Right lobe of liver (tissue), 6 donors: ENCODE measurements around the gene CACNA1D. TPM values are rescaled to one million over a fixed set of nuclear protein-coding genes. Genes with fewer than 3 reads are reported as not detected.

Experiments
- ATAC-seq, 4 donors: fragments of 200-7000 bp; cut with Tn5 transposase; one replicate each; pipeline ENCODE4 v1.9.1; 2020; ENCODE audit warnings: mild to moderate bottlenecking in 4 of 4, moderate library complexity in 4 of 4
- DNase-seq, 3 donors: peaks; one replicate each; pipeline ENCODE4 v3.0.0-alpha.2; 2020
- H3K27ac ChIP-seq, 3 donors: fragments of 200-600 bp; one replicate each; pipeline ENCODE4 v1.8.0; 2022
- H3K27me3 ChIP-seq, 2 donors: fragments of 200-600 bp; one replicate each; pipeline ENCODE4 v1.8.0; 2022
- H3K36me3 ChIP-seq, 4 donors: fragments of 200-600 bp; sonication (generic) in 1 of 4; one replicate each; pipeline versions ENCODE4 v1.5.1 to v1.8.0; 2017 to 2022; ENCODE audit warnings: control low read depth in 1 of 4
- H3K4me1 ChIP-seq, 4 donors: fragments of 200-600 bp; sonication (generic) in 1 of 4; one replicate each; pipeline versions ENCODE4 v1.5.1 to v1.8.0; 2017 to 2022; ENCODE audit warnings: control low read depth in 1 of 4
- H3K4me3 ChIP-seq, 3 donors: fragments of 200-600 bp; one replicate each; pipeline ENCODE4 v1.8.0; 2022
- H3K9me3 ChIP-seq, 4 donors: fragments of 200-600 bp; sonication (generic) in 1 of 4; one replicate each; pipeline versions ENCODE4 v1.5.1 to v1.8.0; 2017 to 2022; ENCODE audit warnings: control low read depth in 1 of 4
- POLR2A ChIP-seq: fragments of 450-650 bp; IDR thresholded peaks from one replicate; pipeline ENCODE4 v1.6.1; 2017; ENCODE audit warnings: antibody characterized with exemption, mild to moderate bottlenecking
- WGBS: methylation state at CpG from one replicate; pipeline ENCODE4 v1.1.6; 2018; ENCODE audit warnings: low coverage, low lambda C conversion rate; ENCODE audit not compliant: insufficient coverage; ENCODE audit errors: missing lambda C conversion rate; 5-methylcytosine and 5-hydroxymethylcytosine counted together
- intact Hi-C, 2 donors: fragments of 100-400 bp; cut with DNase I; formaldehyde crosslinking; loops; one replicate each; pipeline versions ENCODE4 v1.11.2 to v1.14.1; 2022
- total RNA-seq, 6 experiments: library from RNA; depleted of rRNA in 2 of 6; stranded (reverse); fragments of >200 nt in 2 of 6; fragmentation: NEBNext Ultra II Directional in 3 of 6; extraction: Animal tissue kit (Norgen Biotek cat#: 25700) in 3 of 6; gene quantifications; one replicate each; pipeline versions ENCODE4 v1.1.0 to v1.2.4, GENCODE V29; 2016 to 2023
- TF ChIP-seq, protein P1 (sequence below), 4 donors: fragments of 200-600 bp in 3 of 4; fragments of 450-650 bp in 1 of 4; IDR thresholded peaks; one replicate each; pipeline versions ENCODE4 v1.5.1 to v1.8.0; 2016 to 2022; ENCODE audit warnings: antibody characterized with exemption in 4 of 4, mild to moderate bottlenecking in 2 of 4
- donor health status: DM: no; HTN: yes; CAD: no.
- donor health status: DM: no; HTN: no; CAD: no.
- donor health status: DM: no; HTN: no; CAD: no.
- donor health status: DM: no; HTN: yes; CAD: no.
- donor health status: DM: no; HTN: yes; CAD: no.

Gene CACNA1D
- total RNA-seq, 6 experiments from 2014 or later: 5.5 to 12.7 (median 9.3) TPM

DNA sequence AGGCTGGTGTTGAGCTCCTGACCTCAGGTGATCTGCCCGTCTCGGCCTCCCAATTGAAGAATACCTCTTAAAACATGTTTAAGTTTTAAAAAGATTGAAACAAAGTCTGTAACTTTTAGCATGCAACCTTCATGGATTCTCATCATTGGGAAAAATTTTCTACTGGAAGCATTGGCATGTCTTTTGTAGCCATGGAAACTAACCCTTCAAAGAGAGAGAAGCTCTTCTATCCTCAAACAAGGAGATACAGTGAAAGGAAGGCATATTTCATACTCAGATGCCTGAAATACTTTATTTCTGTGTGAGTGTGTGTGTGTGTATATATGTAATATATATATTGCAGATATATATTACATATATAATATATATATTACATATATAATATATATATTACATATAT is 196.9 kb downstream of the CACNA1D start:
- Histone ChIP-seq H3K9me3 (no peaks in the 10 kb centered on the region), H3K4me3 (no peak overlapping the region), H3K36me3 (no peaks in the 10 kb centered on the region), H3K4me1 (peaks cover 0 to 4% (median 0%) of the 10 kb centered on the region in 4 donors), H3K27me3 (no peaks in the 10 kb centered on the region), H3K27ac (no peak overlapping the region)
- WGBS: 82% methylated on average over 2 of the region's 2 CpGs
- TF ChIP-seq, protein P1, sequence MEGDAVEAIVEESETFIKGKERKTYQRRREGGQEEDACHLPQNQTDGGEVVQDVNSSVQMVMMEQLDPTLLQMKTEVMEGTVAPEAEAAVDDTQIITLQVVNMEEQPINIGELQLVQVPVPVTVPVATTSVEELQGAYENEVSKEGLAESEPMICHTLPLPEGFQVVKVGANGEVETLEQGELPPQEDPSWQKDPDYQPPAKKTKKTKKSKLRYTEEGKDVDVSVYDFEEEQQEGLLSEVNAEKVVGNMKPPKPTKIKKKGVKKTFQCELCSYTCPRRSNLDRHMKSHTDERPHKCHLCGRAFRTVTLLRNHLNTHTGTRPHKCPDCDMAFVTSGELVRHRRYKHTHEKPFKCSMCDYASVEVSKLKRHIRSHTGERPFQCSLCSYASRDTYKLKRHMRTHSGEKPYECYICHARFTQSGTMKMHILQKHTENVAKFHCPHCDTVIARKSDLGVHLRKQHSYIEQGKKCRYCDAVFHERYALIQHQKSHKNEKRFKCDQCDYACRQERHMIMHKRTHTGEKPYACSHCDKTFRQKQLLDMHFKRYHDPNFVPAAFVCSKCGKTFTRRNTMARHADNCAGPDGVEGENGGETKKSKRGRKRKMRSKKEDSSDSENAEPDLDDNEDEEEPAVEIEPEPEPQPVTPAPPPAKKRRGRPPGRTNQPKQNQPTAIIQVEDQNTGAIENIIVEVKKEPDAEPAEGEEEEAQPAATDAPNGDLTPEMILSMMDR (IDR thresholded peaks at IDR 0.05): no peak
- no peak for TF ChIP-seq POLR2A
- no peak for DNase-seq
- intact Hi-C loops: no loop called here
- no peak for ATAC-seq

DNA sequence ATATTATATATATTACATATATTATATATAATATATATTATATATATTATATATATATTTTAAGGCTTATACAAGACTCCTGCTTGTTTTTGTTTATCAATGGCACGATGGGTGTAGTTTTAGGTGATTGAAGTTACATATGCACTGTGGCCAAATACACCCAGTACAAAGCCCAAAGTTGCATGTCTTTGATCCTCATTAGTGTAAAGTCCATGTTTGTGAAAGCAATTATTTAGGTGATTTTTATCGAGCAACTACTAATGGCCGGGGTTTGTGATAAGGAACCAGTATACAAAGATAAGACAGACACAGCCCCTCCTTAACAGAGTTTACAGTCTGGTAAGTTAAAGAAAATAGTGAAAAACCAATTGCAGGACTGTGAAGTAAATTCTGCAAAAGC is 197.5 kb downstream of the CACNA1D start:
- no peak overlapping the region for H3K27ac ChIP-seq
- H3K27me3 ChIP-seq: no peaks in the 10 kb centered on the region
- 16% methylated on average over 3 of the region's 3 CpGs for WGBS
- H3K4me1 ChIP-seq: peaks cover 0 to 4% (median 0%) of the 10 kb centered on the region in 4 donors
- ATAC-seq (no peak), DNase-seq (no peak)
- H3K4me3 ChIP-seq: no peak overlapping the region
- no peak for TF ChIP-seq POLR2A
- TF ChIP-seq, protein P1 (IDR thresholded peaks at IDR 0.05): no peak
- no peaks in the 10 kb centered on the region for H3K9me3 ChIP-seq
- intact Hi-C loops: no loop called here
- H3K36me3 ChIP-seq: no peaks in the 10 kb centered on the region

DNA sequence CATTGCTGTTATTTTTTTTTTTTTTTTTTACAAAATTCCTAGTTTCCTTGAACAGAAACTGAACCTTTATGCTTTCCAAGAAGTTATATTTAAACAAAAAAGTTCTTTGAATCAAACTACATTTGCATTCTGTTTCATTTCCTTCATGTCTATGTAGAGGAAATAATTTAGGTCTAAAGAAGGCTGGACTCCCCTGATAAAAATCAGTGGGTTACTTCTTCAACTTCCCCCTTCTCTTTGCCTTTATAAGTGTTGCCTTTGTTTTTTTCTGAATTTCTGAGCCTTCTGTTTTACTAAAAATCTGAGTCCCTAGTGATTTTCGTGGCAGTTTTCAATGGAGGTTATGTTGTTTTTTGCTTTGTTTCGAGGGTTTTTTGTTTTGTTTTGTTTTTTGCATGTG is 199.0 kb downstream of the CACNA1D start:
- TF ChIP-seq, protein P1 (IDR thresholded peaks at IDR 0.05): no peak
- 59% methylated on average over 2 of the region's 2 CpGs for WGBS
- Histone ChIP-seq H3K27ac (no peak overlapping the region), H3K4me3 (no peak overlapping the region), H3K4me1 (peaks cover 0 to 4% (median 0%) of the 10 kb centered on the region in 4 donors), H3K9me3 (no peaks in the 10 kb centered on the region), H3K36me3 (no peaks in the 10 kb centered on the region), H3K27me3 (no peaks in the 10 kb centered on the region)
- ATAC-seq: no peak
- intact Hi-C loops: no loop called here
- DNase-seq: no peak

DNA sequence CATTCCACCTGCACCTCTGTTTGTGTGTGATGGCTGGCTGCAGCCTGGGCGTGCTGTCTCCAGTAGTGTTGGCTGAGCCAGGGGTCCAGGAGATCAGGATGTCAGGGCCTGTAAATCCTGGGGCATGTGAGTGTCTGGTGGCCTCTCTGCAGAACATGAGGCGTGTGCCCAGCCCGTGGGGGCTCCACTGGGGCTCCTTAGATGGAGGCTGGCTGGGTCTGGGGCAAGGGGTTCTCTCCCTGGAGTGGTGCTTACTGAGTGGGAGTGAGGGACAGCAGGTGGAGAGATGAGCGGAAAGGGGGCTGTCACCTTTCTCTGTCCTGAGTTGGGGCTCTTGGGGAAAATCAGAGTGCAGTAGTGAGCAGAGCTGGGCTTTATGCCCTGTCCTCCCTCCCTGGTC is 199.6 kb downstream of the CACNA1D start:
- intact Hi-C loops: no loop called here
- H3K4me3 ChIP-seq: no peak overlapping the region
- H3K9me3 ChIP-seq: no peaks in the 10 kb centered on the region
- H3K4me1 ChIP-seq: peaks cover 0 to 4% (median 0%) of the 10 kb centered on the region in 4 donors
- H3K36me3 ChIP-seq: no peaks in the 10 kb centered on the region
- H3K27me3 ChIP-seq: no peaks in the 10 kb centered on the region
- ATAC-seq (no peak), DNase-seq (no peak)
- no CpG with 5 or more reads among the region's 4 CpGs for whole genome bisulfite sequencing
- no peak overlapping the region for H3K27ac ChIP-seq
- no peak for TF ChIP-seq POLR2A
- TF ChIP-seq, protein P1 (IDR thresholded peaks at IDR 0.05): no peak
